BJ (cell line): Measurements from ENCODE around the gene FMNL2. TPM values are rescaled to one million over a fixed set of nuclear protein-coding genes. Genes with fewer than 3 reads are reported as not detected.

Experiments
- CTCF ChIA-PET: fragments of 350-600 bp; formaldehyde crosslinking; extraction: SDS; loops from one replicate; lab custom pipeline; 2021; ENCODE audit warnings: antibody characterized with exemption, inconsistent platforms; lab: Yijun Ruan, JAX
- POLR2A ChIA-PET: fragments of 300-600 bp; sonication (Branson Sonifier 250); formaldehyde crosslinking; extraction: SDS; loops from one replicate; lab custom pipeline; 2021; ENCODE audit warnings: antibody characterized with exemption; lab: Charles Lee
- DNase-seq: peaks from one replicate; pipeline ENCODE4 v3.0.0-alpha.2; 2011; ENCODE audit warnings: low read depth
- H3K27me3 ChIP-seq: 2 replicates; pipeline ENCODE4 v1.6.0; 2011; ENCODE audit warnings: low read length; ENCODE audit not compliant: control insufficient read depth, insufficient read depth
- H3K36me3 ChIP-seq: 2 replicates; pipeline ENCODE4 v1.5.1; 2011; ENCODE audit warnings: low read length; ENCODE audit not compliant: control insufficient read depth, insufficient read depth
- H3K4me3 ChIP-seq: 2 replicates; pipeline ENCODE4 v1.5.1; 2011; ENCODE audit warnings: low read depth, mild to moderate bottlenecking, control low read depth, low read length
- CTCF ChIP-seq: IDR thresholded peaks from 2 replicates; pipeline ENCODE4 v1.5.1; 2011; ENCODE audit warnings: low read depth, mild to moderate bottlenecking, control low read depth, inconsistent platforms, low read length, moderate library complexity; ENCODE audit not compliant: insufficient read depth
- polyA plus RNA-seq: library from polyadenylated mRNA; depleted of rRNA; stranded (reverse); fragments of >200 nt; gene quantifications from 2 replicates; pipeline ENCODE4 v1.2.3, GENCODE V29; 2011

Gene FMNL2
- polyA plus RNA-seq, 1 experiment = 2.4 TPM

GRCh38 chr2:152587187-152587947 is 252.4 kb downstream of the FMNL2 start:
- ChIA-PET POLR2A (interaction anchor here (0.5 kb wide), 1 partner anchor 19 kb away, joined by 6 read pairs; no protein-coding TSS in a partner anchor), CTCF (no interaction called here)
- no peak for DNase-seq
- no peaks in the 10 kb centered on the region for H3K27me3 ChIP-seq
- TF ChIP-seq CTCF = no peak
- H3K4me3 ChIP-seq = no peak overlapping the region
- no peaks in the 10 kb centered on the region for H3K36me3 ChIP-seq

- POLR2A ChIA-PET = no interaction called here
- Histone ChIP-seq H3K36me3 (no peaks in the 10 kb centered on the region), H3K4me3 (no peak overlapping the region), H3K27me3 (no peaks in the 10 kb centered on the region)
- no peak for DNase-seq
- no peak for TF ChIP-seq CTCF
- CTCF ChIA-PET = interaction anchor here (1.0 kb wide), 1 partner anchor 413 kb away, joined by 3 read pairs; no protein-coding TSS in a partner anchor
These were observed 254.0 kb downstream of the FMNL2 start for GRCh38 chr2:152588998-152589397.

- DNase-seq = no peak
- no peak for TF ChIP-seq CTCF
- Histone ChIP-seq H3K27me3 (no peaks in the 10 kb centered on the region), H3K36me3 (no peaks in the 10 kb centered on the region), H3K4me3 (no peak overlapping the region)
- ChIA-PET POLR2A (no interaction called here), CTCF (no interaction called here)
These were observed 259.2 kb downstream of the FMNL2 start for GRCh38 chr2:152594022-152594766.

GRCh38 chr2:152594792-152595191 is 259.8 kb downstream of the FMNL2 start:
- CTCF ChIA-PET = no interaction called here
- no peak for TF ChIP-seq CTCF
- DNase-seq = no peak
- no peaks in the 10 kb centered on the region for H3K27me3 ChIP-seq
- no peaks in the 10 kb centered on the region for H3K36me3 ChIP-seq
- H3K4me3 ChIP-seq = no peak overlapping the region
- POLR2A ChIA-PET = no interaction called here

GRCh38 chr2:152598975-152599759 is 264.2 kb downstream of the FMNL2 start:
- ChIA-PET CTCF (no interaction called here), POLR2A (no interaction called here)
- DNase-seq = no peak
- H3K4me3 ChIP-seq = no peak overlapping the region
- H3K27me3 ChIP-seq = no peaks in the 10 kb centered on the region
- TF ChIP-seq CTCF = no peak
- H3K36me3 ChIP-seq = no peaks in the 10 kb centered on the region
